NCI-H2171 treated with DMSO at 0.1 percent for 48 hours (cell line): Measurements from ENCODE around the gene ADARB2.
A peak's percentile ranks its signal among the peaks of the same experiment; 100 is the strongest.

Experiments
- DNase-seq: peaks from one replicate; lab custom pipeline; 2025; lab: John Stamatoyannopoulos, UW

ADARB2 gene

DNA sequence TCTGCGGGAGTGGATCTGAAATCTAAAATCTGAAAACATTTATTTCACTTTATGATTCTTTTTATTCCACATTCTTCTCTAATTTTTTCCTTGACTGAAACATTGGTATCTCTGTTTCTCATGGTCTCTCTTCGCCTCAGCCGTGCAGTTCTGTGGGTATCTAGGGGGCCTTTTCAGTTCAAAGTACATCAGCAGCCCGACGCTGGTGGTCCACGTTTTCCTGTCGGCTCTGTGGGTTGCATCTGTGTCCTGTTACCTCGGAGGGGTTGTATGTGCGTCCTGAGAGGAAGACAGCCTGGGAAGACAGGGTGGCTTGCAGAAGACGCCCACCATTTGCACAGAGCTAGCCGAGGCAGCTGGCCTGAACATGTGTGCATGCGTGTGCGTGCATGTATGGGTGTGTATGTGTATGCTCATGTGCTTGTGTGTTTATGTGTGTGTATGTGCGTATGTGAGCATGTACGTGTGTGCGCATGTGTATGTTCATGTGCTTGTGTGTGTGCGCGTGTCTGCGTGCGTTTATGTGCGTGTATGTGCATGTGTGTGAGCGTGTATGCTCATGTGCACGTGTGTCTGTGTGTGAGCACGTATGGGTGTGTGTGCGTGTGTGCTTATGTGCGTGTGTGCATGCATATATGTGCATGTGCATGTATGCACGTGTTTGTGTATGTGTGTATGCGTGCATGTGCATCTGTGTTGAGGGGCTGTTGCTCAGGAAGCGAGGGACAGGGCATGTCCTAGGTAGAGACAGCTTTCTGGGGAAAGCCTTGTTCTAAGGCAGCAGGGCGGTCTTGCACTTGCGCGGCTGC is 211.8 kb downstream of the ADARB2 start:
- no peak for DNase-seq

DNA sequence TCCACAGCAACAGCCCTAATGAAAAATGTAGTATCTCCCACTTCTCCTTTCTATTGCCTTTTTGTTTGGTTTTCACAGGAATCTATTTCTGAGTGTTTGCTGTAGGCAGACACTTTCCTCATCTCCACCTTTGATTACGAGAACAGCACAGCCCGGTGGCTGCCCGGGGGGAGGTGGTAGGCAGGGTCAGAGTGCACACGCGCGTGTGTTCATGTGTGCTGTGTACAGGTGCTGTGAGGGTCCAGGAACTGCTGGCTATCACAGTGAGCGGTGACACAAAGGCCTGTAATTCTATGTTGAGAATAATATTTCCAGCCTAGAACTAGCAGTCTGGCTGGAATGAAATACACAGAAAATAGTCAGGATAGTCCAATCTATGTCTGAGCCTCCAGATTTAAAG is 212.8 kb downstream of the ADARB2 start:
- DNase-seq: no peak

DNA sequence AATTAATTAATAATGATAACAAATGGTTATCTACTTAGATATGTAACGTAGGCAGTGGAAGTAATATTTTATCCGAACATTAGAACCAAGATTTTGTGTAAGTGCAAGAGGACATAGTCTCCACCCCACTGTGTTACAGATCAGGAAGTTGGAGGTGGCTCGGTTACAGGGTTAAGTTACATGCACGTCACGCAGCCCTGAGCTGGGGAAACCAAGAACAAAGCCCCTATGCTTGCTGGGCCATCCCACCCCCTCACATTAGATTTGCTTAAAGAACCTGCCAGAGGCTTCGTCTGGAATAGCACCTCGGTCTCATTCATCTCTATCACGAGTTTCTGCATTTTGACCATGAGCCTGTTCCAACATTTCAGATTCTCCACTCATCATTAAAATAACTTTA is 214.1 kb downstream of the ADARB2 start:
- no peak for DNase-seq

DNA sequence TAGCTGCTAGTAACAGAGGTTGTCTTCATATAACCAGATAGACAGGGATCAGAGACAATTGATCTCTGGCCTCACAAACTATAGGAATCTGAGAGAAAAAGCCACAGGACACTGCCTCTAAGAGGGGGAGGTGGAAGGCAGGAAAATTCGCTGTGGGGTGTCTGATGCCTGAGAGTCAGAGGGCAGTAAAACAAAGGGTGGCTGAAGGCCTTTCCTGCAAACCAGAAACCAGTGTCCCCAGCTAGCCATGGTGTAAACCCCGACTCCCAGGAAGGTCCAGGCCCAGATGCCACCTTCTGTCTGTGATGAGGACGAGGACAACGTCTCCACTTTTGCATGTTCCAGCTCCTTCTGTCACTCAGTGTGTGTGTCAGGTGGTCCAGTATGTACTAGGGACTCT is 215.1 kb downstream of the ADARB2 start:
- no peak for DNase-seq

DNA sequence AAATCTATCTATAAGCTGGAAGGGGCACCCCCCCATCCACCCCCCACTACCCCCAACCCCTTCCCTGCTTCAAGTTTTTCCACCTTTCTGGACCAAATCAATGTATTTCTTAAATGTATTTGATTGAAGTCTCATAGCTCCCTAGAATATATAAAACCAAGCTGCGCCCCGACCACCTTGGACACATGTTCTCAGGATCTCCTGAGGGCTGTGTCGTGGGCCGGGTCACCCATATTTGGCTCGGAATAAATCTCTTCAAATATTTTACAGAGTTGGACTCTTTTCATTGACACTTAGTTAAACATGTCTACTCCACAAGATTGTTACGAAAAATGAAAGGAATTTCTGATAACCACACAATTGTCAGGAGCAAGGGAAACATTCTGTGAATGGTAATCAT is 215.6 kb downstream of the ADARB2 start:
- DNase-seq: no peak

DNA sequence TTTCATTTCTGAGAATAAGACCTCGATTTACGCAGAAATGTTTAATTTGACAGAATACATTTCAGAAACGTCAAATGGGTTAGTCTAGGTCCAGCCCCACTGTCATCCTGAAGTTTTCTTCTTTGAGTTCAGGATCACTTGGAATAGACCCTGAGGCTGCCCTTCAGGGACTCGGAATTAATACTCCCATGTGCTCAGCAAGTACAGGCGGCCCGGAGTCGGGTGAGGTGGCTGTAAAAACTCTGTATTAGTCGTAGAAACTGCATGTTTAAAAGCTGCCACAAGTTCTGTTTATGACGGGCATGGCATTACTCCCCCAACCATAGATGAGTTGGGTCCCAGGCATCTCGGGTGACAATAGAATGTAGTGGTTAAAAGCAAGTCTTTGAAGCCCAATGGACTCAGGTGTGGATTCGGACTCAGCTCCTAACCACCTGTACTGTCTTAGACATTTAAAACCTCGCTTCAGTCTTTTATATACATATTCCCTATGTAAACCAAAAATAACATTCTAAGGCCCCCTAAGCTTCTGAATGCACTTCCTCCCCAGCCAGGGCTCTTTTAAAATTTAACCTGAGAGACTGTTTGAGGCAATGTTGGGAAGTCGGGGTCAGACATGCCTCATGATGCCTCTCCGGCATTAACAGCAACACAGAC is 216.3 kb downstream of the ADARB2 start:
- no peak for DNase-seq

DNA sequence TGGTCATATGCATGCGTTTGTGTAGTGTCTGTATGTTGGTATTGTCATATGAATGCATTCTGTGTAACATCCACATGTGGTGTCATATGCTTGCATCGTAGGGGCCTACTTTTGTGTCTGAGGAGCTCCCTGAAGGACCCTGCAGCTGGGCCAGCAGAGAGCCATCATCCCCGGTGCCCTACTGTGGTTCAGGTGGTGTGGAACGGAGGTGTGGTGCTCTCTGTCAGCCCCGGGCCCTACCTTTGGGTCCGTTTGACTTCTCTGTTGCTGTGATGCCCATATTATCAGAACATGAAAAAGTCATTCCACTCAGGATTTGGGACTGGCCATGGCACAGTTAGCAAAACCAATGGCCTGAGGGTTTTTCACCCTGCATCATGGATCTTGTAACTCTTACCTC is 217.9 kb downstream of the ADARB2 start:
- no peak for DNase-seq

DNA sequence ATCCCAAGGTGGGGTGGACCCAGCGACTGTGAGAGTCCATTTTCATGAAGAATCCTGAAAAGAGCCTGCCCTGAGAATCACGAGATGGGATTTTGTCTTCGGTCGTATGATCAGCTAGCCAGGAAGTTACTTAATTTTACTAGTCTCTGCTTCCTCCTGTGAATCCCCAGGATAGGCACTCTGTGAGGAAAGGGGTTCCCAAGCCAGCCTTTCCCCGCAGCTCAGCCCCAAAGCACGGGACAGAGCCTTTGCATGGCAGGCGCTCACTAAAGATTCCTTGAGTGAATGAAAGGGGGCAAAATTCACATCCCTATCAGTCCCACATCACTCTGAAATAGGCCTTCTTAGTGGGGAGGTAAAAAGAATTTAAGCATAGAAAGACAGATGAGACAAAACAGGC is 219.6 kb downstream of the ADARB2 start:
- DNase-seq: no peak

DNA sequence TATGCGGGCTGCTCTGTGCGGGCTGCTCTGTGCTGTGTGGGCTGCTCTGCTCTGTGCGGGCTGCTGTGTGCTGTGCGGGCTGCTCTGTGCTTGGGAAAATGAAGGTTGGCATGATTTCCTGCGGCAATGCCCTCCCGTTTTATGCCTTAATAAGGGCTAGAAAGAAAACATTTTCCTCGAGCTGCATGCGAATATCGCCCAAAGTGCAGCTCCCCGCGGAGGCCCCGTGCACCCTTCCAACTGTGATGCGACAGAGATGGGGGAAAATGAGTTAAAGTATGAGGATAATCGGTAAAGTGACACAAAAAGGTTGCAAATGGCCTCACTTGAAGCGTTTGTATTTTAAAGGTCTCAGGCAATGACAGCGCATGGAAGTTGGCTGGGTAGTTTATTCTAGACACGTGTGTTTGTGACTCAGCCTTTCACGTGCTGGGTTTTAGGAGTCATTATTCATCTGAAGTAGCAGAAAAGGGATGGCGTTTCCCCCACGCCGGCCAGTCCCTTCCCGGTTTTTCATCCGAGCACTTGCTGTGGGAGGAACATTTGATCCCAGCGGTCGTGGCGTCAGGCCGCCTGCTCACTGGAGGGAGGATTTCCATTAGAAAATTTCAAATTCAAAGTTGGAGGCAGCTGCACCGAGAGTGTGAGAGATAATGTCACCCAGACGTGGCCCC is 220.7 kb downstream of the ADARB2 start:
- DNase-seq: no peak

DNA sequence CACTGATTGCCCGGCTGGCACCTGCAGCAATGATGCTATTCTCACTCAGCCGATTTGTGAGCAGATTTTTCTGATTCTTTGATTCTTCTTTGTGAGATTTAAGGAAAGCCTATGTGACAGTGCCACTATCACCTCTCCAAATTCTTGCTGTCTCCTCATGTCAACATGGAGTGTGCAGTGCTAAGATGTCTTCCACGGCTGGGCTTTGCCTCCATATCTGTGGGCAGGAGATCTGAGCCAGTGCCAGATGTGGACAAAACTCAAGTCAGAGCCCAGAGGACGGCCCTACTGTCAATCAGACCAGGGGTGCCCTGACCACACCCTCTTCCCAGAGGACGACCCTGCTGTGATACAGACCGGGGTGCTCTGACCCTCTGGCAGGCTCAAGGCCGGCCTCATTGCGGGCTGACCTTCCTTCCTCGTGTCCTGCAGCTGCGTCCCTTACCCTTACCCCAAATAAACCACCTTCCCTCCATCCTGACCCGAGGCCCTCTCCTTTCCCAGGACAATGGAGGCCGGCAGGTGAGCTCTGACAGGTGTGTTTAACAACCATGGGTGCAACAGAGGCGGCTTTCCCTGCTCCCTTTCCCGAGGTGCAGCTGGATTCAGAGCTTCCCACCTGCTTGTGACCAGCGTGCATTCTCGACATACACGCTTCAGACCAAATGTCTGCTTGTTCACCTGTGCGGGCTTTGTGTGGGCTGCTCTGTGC is 221.4 kb downstream of the ADARB2 start:
- DNase-seq: no peak

DNA sequence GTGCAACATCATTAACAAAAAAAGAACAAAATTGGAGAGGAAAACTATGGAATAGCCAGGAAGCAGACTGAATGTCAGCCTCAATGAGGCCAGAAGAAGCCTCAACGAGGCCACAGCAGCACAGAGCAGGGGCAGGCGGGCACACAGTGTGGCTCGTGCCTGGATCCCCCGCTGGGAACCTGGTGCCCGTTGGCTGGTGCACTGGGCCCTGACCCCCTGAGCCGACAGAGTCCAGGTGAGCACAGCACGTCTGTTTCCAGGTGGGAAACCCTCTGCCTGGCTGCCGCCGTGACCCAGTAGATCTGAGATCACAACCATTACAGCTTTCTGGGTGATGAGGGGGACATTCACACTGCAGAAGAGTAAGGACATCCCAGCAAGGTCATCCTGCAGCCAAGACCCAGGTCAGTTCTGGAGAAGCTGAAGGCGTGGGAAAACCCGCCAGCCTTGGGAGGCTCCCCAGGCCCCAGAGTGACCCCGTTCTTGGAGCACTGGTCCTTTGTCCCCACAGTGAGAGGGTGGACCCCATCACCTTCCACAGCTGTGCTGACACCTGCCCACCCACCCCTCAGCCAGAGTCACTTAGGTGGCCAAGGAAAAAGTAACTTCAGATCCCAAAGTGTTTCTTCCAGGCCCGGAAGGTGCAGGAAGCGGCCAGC is 222.1 kb downstream of the ADARB2 start:
- DNase-seq: no peak

DNA sequence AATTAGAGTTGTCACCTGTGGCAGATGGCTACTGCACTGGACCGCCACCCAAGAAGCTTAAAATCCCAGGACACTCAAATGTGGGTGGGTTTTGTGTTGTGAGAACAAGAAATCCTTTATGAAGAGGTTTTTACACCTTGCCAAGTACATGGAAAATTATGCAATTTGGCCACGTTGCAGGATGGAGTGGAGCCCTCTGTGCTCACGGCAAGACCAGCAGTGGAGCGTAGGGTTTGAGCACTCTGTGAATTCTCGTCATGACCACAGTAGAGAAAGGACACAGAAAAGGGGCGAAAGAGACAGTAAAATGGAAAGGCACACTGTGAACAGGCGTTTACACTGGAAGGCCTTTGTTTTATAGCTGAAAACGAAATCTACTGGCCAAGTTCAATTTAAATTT is 222.6 kb downstream of the ADARB2 start:
- DNase-seq: no peak

DNA sequence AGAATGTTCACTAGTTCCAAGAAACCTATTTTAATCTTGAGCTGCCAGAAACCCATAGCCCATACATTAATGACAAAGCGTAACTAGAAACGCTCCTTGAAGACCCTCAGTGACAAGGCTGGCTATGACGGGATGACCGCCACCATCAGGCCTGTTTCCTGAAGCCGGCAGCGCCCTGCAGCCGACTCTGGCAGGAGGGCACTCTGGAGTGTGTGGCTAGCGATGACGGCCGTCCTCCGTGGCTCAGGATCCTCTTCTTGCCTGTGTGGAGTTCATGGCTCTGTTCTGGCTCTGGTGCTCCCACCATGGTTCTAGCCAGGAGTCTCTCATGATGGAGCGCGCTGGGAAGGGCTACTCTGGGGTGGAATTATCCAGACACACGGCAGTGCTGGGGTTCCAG is 224.1 kb downstream of the ADARB2 start:
- no peak for DNase-seq

DNA sequence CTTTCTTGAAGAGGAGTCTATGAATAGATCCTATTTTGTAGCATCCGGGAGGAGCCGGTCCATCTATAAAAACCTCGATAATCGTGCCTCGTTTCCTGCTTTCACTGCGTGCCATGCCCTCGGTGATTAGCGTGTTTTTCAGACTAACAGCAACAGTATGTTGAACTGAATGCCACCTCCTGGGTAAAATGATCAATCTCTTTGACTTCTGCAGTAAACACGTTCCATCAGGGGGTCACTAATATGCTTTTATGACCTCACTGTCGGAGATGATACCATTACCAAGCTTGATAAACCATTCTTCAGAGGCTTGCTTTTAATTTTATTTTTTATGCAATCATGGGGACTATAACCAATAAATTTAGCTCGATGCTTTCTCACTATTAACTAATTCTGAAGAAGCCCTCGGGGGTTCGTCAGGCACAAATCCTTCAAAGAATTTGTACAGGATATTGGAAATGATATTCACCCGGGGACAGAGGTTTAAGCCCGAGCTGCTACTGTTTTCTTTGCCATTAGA is 228.3 kb downstream of the ADARB2 start:
- no peak for DNase-seq

DNA sequence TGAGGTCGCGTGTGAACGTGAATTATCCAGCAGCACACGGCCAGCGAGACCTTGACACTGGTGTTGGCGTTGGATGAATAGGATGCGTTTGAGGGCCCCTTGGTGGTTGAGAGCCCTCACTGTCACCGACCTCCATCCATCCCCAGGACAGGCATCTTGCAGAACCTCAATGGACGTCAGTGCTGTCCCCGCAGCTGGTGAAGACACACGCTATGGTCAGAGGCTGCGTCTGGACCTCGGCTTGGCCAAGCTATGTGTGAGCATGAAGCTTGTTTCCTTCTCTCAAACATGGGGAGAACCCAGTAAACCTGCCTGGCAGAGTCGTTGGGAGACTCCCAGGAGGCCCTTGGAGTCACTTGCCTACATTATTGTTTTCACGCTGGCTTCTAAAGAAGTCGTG is 229.2 kb downstream of the ADARB2 start:
- DNase-seq: no peak

DNA sequence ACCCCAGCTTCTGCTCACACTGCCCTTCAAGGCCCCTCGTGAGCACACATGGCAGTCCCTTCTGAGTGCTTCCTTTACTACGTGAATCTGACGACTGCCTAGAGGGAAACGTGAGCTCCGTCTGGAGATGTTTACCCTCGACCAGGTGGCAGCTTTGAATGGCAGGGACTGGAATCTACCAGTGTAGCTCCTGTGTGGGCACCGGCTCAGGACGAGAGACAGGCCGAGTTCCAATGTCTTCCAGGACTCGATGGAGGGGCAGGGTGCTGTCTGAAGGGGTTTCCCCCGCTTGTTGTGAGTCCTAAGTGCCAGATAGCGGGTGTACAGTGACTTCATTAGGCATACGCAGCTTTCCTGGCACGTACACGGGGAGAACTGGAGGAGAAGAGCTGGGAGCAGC is 229.9 kb downstream of the ADARB2 start:
- DNase-seq: peak; percentile 6

DNA sequence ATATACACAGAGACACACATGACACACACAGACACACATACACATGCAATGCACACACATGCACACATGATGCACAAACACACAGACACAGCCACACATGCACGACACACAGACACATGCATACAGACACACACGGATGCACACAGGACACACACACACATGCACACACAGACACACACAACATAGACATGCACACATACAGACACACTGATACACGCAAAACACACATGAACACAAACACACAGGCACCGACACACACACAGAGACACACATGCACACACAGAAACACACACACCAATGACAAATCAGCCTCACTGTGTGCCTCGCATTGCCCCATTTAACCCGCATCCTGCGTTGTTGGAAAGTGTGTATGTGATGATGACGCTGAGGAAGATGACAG is 232.4 kb downstream of the ADARB2 start:
- no peak for DNase-seq

DNA sequence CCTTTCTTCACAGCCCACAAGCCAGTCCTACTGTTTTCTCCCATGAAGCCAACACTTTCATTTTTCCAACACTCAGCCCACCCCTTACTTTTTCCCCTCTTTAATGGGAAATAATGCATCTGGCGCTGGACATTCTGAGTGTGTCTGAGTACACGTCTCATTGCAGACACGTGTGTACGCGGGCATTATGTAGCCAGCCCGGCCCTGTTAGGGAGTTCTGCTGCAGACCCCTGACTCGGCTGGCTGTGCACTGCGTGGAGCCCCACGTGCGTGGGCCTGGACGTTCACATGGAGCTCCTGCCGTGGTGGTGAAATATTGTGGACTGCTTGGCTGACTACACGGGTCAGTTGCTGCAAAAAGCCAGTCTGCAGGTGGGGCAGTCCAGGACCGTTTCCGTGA is 233.0 kb downstream of the ADARB2 start:
- no peak for DNase-seq

DNA sequence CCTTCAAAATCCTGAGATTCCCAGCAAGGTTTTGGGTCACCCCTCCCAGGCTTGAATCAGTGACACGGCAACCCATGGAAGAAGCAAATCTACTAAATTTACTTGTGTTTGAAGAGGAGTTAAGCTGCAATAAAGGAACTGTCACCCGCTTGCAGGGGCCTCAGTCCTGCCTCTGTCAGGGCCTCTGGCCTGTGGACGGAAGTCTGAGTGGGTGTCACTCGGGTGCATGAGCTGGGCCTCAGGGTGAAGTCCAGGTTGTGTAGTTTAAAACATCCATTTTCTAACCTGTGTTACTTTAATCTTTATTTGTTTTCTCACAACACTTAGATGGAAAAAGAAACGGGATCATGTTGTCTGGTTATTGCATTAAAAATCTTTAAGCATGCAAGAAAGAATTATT is 234.9 kb downstream of the ADARB2 start:
- DNase-seq: no peak

DNA sequence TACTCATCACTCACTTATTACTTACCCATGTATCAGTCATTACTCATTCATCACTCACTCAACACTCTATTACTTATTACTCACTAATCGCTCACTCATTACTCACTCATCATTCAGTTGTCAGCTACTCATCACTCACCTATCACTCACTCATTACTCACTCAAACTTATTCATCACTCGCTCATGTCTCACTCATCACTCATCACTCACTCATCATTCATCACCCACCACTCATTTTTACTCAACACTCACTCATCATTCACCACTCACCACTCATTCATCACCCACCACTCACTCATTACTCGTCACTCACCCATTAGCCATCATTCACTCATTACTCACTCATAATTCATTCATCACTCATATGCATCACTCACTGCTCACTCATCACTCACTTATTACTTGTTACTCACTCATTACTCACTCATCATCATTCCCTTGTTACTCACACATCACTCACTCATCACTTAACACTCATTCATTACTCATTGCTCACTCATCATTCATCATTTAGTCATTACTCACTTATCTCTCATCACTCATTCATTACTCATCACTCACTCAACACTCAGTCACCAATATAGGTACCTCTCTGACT is 237.9 kb downstream of the ADARB2 start:
- no peak for DNase-seq

DNA sequence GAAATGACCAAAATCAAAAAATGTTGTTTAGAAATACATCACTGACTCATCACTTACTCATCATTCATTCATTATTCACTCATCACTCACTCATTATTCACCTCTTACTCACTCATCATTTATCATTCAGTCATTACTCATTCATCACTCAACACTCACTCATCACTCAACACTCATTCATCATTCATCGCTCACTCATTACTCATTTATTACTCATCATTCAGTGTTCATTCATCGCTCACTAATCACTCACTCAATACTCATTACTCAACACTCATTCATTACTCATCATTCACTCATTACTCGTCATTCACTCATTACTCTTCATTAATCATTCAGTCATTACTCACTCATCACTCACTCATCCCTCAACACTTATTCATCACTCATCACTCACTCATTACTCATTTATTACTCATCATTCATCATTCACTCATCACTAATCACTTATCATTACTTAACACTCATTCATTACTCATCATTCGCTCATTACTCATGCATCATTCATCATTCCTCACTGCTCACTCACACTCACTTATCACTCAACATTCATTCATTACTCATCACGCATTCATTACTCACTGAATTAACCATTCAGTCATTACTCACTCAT is 238.5 kb downstream of the ADARB2 start:
- no peak for DNase-seq
